OCI-LY3 (cell line): Measurements from ENCODE around the gene PPP1R7.
A peak's percentile ranks its signal among the peaks of the same experiment; 100 is the strongest.

Experiments
- H2AFZ ChIP-seq: fragments of 200-600, 300-600 bp; shearing (Covaris generic); 2 replicates; pipeline ENCODE4 v1.6.0; 2014; ENCODE audit warnings: antibody characterized with exemption, low read depth, low read length
- H3K27ac ChIP-seq: fragments of 200-600, 300-600 bp; sonication (generic); 2 replicates; pipeline ENCODE4 v1.5.1; 2014; ENCODE audit warnings: mild to moderate bottlenecking, low read length, moderate library complexity, mixed read lengths
- H3K27me3 ChIP-seq: fragments of 200-600, 300-600 bp; sonication (generic); 2 replicates; pipeline ENCODE4 v1.6.1; 2014; ENCODE audit warnings: low read depth, low read length, mixed read lengths
- H3K36me3 ChIP-seq: fragments of 200-600, 300-600 bp; sonication (generic); replicated peaks from 2 replicates; pipeline ENCODE3; 2014; ENCODE audit warnings: low read depth, low read length, mixed read lengths
- H3K4me1 ChIP-seq: fragments of 300-600, 200-600 bp; sonication (generic); 2 replicates; pipeline ENCODE4 v1.6.1; 2014; ENCODE audit warnings: low read length, mixed read lengths
- H3K4me2 ChIP-seq: fragments of 200-600, 300-600 bp; sonication (generic); 2 replicates; pipeline ENCODE4 v1.6.1; 2014; ENCODE audit warnings: low read length, mixed read lengths
- H3K4me3 ChIP-seq: fragments of 300-600, 200-600 bp; sonication (generic); 2 replicates; pipeline ENCODE4 v1.5.1; 2014; ENCODE audit warnings: antibody characterized with exemption, mild to moderate bottlenecking, low read length, moderate library complexity
- H3K79me2 ChIP-seq: fragments of 300-600, 200-600 bp; shearing (Covaris generic); 2 replicates; pipeline ENCODE4 v1.6.1; 2014; ENCODE audit warnings: mild to moderate bottlenecking, low read length, mixed read lengths
- H3K9ac ChIP-seq: fragments of 300-600, 200-600 bp; shearing (Covaris generic); 2 replicates; pipeline ENCODE4 v1.6.0; 2014; ENCODE audit warnings: mild to moderate bottlenecking, low read length, moderate library complexity
- H3K9me3 ChIP-seq: fragments of 200-600, 300-600 bp; shearing (Covaris generic); 2 replicates; pipeline ENCODE4 v1.6.1; 2014; ENCODE audit warnings: low read length, mixed read lengths; ENCODE audit not compliant: insufficient read depth
- H4K20me1 ChIP-seq: fragments of 200-600, 300-600 bp; sonication (generic); 2 replicates; pipeline ENCODE4 v1.6.1; 2016; ENCODE audit warnings: low read length, mixed read lengths; ENCODE audit not compliant: insufficient read depth
- EZH2phosphoT487 ChIP-seq: fragments of 200-600 bp; shearing (Covaris generic); IDR thresholded peaks from 2 replicates; pipeline ENCODE4 v1.6.1; 2018; ENCODE audit warnings: antibody characterized with exemption, mixed run types, low read depth
- TF ChIP-seq, protein P1 (sequence below): fragments of 200-600, 300-600 bp; sonication (generic); IDR thresholded peaks from 2 replicates; pipeline ENCODE4 v1.5.1; 2014; ENCODE audit warnings: antibody characterized with exemption, low read length, low read depth

The PPP1R7 gene

GRCh38 chr2:241141214-241141770 is 9.0 kb upstream of the PPP1R7 start:
- Histone ChIP-seq H4K20me1 (no peaks in the 10 kb centered on the region), H2AFZ (no peak overlapping the region), H3K27ac (no peak overlapping the region), H3K4me2 (no peak overlapping the region), H3K9me3 (no peaks in the 10 kb centered on the region), H3K4me3 (no peak overlapping the region), H3K79me2 (peaks cover 66% of the 10 kb centered on the region), H3K4me1 (peaks cover 4% of the 10 kb centered on the region), H3K36me3 (peaks cover 24% of the 10 kb centered on the region), H3K9ac (no peak overlapping the region), H3K27me3 (no peaks in the 10 kb centered on the region)
- TF ChIP-seq, protein P1, sequence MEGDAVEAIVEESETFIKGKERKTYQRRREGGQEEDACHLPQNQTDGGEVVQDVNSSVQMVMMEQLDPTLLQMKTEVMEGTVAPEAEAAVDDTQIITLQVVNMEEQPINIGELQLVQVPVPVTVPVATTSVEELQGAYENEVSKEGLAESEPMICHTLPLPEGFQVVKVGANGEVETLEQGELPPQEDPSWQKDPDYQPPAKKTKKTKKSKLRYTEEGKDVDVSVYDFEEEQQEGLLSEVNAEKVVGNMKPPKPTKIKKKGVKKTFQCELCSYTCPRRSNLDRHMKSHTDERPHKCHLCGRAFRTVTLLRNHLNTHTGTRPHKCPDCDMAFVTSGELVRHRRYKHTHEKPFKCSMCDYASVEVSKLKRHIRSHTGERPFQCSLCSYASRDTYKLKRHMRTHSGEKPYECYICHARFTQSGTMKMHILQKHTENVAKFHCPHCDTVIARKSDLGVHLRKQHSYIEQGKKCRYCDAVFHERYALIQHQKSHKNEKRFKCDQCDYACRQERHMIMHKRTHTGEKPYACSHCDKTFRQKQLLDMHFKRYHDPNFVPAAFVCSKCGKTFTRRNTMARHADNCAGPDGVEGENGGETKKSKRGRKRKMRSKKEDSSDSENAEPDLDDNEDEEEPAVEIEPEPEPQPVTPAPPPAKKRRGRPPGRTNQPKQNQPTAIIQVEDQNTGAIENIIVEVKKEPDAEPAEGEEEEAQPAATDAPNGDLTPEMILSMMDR: no peak
- no peak for TF ChIP-seq EZH2phosphoT487

DNA sequence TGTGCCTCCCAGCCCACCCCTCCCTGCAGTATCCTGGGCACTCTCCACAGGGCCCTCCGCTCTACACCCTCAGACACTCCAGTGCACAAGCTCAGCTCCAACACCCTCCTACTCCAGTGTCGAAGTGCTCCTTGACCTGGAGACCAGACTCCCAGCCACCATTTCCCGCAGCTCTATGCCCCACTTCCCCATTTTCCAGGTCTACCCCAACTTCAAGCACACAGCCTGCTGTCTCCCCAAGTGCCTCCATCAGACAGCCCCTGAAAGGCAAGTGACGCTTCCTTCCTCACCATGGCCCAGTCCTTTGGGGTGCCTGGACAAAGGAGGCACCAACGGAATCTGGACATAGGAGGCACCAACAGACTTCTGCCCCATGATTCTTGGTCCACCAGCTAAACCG is 8.2 kb upstream of the PPP1R7 start:
- Histone ChIP-seq H3K79me2 (peaks cover 73% of the 10 kb centered on the region), H3K4me2 (no peak overlapping the region), H3K36me3 (peaks cover 24% of the 10 kb centered on the region), H3K4me3 (no peak overlapping the region), H4K20me1 (no peaks in the 10 kb centered on the region), H2AFZ (no peak overlapping the region), H3K9ac (no peak overlapping the region), H3K27ac (no peak overlapping the region), H3K4me1 (peaks cover 11% of the 10 kb centered on the region), H3K27me3 (no peaks in the 10 kb centered on the region), H3K9me3 (no peaks in the 10 kb centered on the region)
- no peak for TF ChIP-seq EZH2phosphoT487
- TF ChIP-seq, protein P1: no peak

DNA sequence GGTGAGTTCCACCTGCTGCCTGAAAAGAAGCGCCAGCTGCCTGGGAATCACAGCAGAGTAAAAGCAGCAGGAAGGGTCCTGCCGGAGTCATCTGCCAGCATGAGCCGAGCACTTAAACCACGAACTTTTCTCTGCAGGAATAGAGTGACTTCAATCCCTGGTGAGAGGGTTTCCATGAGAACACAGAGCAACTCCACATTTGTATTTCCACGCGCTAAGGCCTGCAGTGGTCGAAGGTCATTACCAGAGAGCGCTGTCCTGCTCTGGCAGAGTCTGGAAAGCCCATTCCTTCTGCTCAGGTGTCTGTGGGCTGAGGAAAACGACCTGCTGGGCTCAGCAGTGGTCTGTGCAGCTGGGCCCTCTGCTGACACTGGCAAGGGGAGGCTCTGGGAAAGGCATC is 7.7 kb upstream of the PPP1R7 start:
- H3K27me3 ChIP-seq: no peaks in the 10 kb centered on the region
- H3K36me3 ChIP-seq: peaks cover 24% of the 10 kb centered on the region

GRCh38 chr2:241146286-241146685 is 4.0 kb upstream of the PPP1R7 start:
- H4K20me1 ChIP-seq: 0 out of 2 replicates have a peak, but pooled peaks cover 2% of the 10 kb centered on the region
- no peaks in the 10 kb centered on the region for H3K9me3 ChIP-seq
- peak overlapping the region; percentile 84 for H3K4me2 ChIP-seq
- TF ChIP-seq, protein P1: no peak
- TF ChIP-seq EZH2phosphoT487: no peak
- peak overlapping the region; percentile 99 for H3K4me3 ChIP-seq
- peak overlapping the region; percentile 58 for H3K27ac ChIP-seq
- H2AFZ ChIP-seq: no peak overlapping the region
- no peaks in the 10 kb centered on the region for H3K27me3 ChIP-seq
- H3K79me2 ChIP-seq: peaks cover 94% of the 10 kb centered on the region
- H3K36me3 ChIP-seq: peaks cover 8% of the 10 kb centered on the region
- H3K9ac ChIP-seq: peak overlapping the region; percentile 96; the same call in 1 of the 2 replicates
- peaks cover 24% of the 10 kb centered on the region for H3K4me1 ChIP-seq

More for the DNA sequence above, 7.7 kb upstream of the PPP1R7 start:
- Histone ChIP-seq H3K4me2 (no peak overlapping the region), H3K79me2 (peaks cover 79% of the 10 kb centered on the region), H3K9me3 (no peaks in the 10 kb centered on the region), H3K4me3 (no peak overlapping the region), H2AFZ (no peak overlapping the region), H4K20me1 (no peaks in the 10 kb centered on the region), H3K27ac (no peak overlapping the region), H3K4me1 (peaks cover 15% of the 10 kb centered on the region), H3K9ac (no peak overlapping the region)
- no peak for TF ChIP-seq EZH2phosphoT487
- TF ChIP-seq, protein P1: no peak
